GM18907 (cell line): ENCODE results near the gene GTF2H4.
"Not testable (repeated sequence)": the region's sequence is repeated elsewhere in the genome, so short reads cannot be mapped to it uniquely, and the experiment has no call there.

Experiments used
- ATAC-seq: cut with Tn5 transposase; IDR thresholded peaks from one replicate; pipeline ENCODE4 v1.9.1; 2021; ENCODE audit warnings: mild to moderate bottlenecking, moderate library complexity; ENCODE audit not compliant: unreplicated experiment

GTF2H4 gene

DNA sequence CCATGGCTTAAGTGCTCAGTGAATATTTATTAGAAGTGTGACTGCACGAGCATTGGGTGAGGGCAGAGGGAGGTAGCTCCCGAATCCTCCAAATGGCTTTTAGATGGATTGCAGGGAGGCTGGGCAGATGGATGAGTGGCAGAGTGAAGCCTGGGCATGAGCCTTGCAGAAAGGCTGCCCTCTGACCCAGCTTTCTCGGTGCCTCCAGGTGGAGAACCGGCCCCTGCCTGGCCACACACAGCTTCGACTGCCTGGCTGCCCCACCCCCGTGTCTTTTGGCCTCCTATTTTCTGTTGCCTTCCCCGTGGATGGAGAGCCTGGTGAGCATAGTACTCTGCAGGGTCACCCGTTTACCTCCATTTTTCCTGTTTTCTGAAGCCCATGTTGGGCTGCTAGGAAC, 9.5 kb downstream of the GTF2H4 start:
- ATAC-seq: no peak

DNA sequence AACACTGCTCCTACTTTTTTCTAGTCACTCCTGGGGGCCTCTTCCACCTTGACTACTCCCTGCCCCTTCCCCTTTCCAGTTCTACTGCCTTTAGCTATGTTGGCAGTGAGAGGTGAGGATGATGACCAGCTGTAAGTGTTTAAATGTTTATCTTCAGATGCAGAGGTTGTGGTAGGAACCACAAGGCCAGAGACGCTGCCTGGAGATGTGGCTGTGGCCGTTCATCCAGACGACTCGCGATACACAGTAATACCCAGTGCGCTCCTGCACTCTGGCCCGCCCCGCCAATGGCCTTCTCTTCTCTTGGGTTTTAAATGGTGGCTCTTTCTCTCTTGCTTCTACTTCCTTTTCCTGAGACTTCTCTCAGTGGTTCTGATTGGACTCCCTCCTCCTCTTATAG, 10.7 kb downstream of the GTF2H4 start:
- no peak for ATAC-seq

DNA sequence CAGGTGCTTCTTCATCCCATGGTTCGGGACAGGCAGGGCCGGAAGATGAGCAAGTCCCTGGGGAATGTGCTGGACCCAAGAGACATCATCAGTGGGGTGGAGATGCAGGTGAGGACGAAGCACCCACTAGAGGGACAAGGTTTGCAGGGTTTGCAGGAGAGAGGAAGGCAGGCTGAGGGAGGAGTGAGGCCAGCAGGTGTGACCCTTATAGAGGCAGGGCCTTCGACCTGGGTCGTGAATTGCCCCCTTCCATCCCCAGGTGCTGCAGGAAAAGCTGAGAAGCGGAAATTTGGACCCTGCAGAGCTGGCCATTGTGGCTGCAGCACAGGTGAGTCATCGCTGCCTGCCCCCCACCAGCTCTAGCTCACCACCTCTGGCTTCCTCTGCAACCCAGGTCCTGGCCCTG, 14.4 kb downstream of the GTF2H4 start:
- ATAC-seq: no peak

DNA sequence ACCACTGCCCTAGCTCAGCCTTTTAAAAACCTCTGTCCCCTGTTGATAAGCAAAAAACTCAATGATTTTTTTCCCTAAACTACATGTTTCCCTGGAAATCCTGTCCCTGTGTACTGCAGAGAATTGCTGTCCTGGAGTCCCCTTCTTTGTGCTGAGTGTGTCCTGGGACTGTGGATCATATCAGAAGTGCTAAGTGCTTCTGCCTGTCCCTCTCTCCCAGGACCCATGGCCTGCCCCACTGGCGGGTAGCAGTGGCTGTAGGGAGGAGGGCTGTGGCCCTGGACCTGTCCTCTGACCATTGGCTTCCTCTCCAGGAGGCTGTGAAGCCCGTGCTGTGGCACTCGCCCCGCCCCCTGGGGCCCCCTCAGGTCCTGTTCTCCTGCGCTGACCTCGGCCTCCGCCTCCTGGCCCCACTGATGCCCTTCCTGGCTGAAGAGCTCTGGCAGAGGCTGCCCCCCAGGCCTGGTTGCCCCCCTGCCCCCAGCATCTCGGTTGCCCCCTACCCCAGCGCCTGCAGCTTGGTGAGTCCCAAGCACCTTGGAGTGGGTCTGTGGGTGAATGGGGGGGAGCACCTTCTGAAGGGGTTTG, 16.1 kb downstream of the GTF2H4 start:
- not testable (repeated sequence) for ATAC-seq

DNA sequence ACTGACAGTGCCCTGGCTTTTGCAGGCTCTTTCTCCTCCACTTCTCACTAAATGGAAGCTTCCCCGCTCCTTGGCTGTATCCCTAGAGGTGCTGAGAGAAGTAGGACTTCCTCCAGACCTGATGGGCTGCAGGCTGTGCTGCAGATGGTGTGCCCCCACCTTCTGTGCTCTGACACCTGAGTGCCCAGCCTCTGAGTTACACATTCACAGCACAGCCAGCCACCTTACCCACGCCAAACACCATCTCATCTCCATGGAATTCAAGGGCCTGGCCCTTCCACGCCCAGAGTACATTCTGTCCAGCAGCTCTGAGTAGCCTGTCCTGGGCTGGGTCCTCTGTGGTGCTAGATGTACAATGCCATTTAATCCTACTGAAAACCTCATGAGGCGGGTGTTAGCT, 18.6 kb downstream of the GTF2H4 start:
- ATAC-seq: no peak

DNA sequence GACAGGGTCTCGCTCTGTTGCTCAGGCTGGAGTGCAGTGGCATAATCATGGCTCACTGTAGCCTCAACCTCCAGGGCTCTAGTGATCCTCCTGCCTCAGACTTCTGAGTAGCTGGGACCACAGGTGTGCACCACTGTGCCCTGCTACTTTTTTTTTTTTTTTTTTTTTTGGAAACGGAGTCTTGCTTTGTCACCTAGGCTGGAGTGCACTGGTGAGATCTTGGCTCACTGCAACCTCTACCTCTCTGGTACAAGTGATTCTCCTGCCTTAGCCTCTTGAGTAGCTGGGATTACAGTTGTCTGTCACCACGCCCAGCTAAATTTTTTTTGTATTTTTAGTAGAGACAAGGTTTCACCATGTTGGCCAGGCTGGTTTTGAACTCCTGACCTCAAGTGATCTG, 19.1 kb downstream of the GTF2H4 start:
- not testable (repeated sequence) for ATAC-seq

DNA sequence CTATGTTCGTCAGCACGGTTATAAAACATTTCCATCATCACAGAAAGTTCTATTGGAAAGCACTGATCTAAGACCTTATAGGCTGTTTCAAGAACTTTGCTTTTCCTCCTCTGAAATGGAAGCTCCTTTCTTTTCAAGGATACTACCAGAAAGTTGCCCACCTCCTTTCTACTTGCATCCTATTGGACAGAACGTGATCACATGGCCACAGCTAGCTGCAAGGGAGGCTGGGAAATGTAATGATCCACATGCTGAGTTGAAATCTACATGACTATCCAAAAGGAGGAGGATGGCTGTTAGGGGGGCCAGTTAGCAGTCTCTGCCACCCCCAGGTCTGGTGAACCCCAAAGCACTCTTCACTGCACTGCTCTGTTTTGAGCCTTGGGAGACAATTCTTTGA, 20.7 kb downstream of the GTF2H4 start:
- ATAC-seq: no peak

DNA sequence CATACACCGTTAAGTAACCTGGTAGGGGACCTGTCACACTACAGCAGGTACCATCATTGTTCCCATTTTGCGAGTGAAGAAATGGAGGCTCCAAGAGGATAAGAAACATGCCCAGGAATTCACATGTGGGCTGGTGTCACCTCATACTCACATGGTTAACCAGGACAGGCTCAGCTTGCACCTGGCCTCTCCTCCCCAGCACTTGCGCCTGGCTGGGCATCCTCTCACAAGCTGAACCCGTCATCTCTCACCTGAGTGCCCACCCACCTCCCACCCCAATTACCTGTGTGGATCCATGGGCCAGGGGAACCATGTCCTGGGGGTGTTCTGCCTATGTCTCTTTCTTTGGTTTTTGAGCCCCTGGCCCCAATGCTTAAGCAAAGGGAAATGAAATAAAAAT, 22.5 kb downstream of the GTF2H4 start:
- no peak for ATAC-seq

DNA sequence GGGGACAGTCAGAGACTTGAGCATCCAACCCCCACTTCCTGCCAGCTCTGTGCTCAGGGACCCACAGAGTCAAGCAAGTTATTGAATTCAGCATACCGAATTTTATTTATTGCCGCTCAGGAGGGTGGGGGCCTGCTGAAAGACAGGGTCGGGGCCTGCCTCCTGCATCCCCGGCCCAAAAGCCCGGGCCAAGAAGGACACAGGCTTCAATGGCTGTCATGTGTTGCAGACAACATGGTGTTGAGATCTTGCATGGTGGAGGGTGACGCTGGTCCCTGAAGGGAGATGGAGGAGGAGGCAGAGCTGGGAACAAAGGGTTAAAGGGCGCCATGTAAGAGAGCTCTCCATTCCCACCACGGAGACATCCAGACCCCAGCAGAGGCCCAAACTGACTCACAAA, 23.3 kb downstream of the GTF2H4 start:
- no peak for ATAC-seq

DNA sequence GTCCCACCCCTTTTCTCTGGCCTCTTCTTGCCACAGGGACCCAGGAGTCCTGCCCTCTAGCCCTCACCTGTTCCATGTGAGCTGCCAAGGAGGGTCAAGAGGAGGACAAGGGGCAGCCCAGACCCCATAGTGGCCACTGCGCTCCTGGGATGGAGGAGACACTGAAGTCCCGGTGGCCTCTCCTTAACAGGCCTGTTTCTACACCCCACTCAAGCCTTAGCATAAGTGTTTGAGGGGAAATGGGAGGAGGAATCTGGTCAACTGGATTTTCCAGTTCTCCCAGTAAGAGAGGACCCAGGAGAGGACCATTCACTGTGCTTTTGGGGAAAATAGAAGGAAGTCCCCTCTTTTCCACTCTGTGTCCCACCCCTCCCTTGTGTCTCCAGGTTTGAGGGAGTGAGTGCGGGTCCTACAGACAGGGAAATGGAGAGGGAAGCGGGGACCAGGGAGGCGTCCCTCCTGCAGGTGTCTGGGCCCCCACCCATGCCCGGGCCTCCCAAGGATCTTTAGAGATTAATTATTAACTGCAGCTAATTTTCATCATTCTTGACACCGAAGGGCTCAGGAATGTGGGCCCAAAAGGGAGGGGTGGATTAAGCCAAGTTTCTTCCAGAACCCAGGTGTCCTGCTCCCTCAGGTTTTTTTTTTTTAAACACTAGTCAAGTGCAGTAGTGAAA, 24.1 kb downstream of the GTF2H4 start, which contains the start of gene SFTA2:
SFTA2 (minus strand) TSS at position 202 of the 677 bp plus-strand sequence; CDS start at position 128, 74 bp downstream.
- ATAC-seq: no peak

DNA sequence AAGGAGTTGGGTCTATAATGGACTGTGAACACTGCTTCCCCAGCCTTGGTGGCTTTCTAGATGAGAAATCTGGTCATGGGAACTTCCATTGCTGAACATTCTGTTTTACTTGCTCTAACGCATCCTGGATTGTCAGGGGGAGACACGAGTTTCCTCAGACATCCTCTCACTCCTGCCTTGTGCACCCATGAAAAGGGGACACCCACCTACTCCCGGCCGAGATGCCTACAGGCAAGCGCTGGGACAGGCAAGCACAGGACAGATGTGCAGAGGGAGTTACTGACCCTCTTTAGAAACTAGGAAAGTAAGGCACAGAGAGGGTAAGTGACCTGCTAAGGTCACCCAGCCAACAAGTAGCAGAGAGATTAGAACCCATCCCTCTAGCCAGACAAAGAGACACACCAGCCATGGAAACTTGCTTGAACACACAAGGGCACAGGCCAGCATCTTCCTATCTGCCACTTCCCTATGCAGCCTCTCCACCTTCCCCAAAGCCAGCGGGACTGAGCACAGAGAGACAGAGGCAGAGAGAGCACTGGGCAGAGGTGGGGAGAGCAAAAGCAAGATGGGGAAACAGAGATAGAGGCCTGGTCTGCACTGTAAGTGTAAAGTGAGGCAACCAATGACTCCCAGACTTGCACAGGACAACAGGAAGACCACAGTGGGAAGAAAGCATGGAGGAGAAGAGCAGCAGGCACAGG, 24.8 kb downstream of the GTF2H4 start:
- no peak for ATAC-seq

DNA sequence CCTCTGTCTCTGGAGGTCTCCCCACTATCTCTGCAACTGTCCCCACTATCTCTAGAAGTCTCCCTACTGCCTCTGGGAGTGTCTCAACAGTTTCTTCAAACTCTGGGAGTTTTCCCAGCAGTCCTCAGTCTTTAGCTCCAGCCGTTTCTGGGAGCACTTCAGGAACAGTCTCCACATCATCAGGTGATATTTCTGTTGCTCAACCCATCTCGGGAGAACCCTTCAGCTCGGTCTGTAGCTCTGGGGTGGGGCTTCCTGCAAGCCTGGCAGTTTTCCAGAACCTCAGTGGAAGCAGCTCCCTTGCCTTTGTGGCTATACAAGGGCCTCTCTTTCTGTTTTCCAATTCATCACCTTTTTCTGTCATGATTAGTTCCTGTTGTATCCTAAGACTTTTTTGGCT, 27.0 kb downstream of the GTF2H4 start:
- no peak for ATAC-seq

DNA sequence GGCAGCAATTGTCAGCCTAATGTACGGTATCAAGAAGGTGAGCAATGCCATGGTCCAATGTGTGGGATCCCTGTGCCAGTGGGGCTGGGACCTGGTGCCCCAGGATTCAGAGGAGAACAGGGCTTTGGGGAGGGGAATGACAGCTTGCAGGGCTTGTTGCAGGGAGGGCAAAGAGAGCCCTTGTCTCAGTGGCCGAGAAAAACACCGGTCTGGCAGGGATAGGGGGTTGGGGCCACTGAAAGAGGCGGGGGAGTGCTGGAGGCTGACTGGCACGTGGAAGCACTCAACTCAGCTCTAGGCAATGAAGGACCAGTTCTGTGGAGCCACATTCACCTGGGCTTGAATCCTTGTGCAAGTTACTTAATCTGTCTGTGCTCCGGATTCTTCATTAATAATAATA, 29.3 kb downstream of the GTF2H4 start:
- no peak for ATAC-seq

DNA sequence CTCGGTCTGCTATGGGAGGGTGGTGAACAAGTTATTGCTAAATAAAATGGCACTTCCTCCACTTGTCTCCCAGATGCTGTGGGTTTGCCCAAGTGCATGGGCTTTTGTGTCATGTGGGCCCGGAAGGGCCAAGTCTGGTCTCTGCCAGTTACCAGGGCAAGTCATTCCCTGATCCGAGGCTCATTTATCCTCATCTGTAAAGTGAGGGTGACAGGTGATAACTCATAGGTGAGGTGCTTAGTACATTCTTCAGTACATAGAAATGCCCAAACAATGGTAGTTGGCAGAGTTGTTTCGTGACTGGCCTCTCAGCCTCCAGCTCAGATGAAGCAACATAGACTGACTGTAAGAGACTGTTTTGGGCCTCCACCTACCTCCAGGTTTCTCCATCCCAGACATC, 30.7 kb downstream of the GTF2H4 start:
- no peak for ATAC-seq

DNA sequence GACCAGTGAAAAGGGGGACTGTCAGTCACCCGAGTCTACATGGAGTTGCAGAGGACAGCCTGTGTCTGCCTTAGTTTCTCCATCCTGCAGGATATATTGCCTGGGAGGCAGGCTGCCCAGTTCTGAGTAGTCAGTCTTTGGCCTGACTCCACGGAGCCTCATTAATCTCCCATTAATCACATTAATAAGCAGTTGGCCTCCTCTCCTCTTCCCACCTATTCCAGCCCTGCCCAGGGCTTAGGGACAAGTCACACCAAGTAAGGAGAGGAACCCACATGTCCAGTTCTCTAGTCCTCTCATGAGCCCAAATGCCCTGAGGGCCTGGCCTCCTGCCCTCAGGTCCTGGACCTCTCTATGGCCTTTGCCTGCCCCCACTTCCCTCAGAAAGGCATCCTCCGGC, 31.5 kb downstream of the GTF2H4 start:
- ATAC-seq: no peak

DNA sequence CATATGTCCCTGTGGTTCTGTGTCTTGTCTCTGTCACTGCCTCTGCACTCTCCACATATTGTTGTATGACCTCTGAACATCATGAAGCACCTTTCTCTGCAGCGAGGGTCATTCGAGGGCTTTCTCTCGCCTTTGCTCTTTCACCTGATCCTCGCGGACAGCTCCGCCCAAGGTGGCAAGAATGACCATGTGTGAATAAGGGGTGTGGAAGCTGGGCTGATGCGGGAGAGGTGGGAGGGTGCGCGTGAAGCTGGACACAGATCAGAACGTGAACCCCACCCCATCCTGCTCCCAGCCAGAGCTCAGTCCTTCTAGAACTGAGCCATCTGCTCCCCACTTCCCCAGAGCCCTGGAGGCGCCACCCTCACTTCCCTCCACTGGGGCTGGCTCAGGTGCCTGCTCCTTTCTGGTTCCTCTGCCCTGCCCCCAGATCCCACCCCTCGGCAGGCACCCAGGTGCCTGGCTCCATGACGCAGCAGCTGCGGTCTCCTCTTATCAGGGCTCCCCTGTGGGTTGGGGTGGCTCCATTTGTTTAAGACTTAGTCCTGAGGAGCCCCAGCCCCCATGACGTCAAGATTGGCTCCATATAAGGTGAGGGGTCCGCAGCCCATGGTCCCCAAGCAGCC, 32.5 kb downstream of the GTF2H4 start, which contains the start of gene MUCL3:
MUCL3 (plus strand) TSS at position 613 of the 626 bp plus-strand sequence. CDS start 27 bp downstream, outside the sequence.
- ATAC-seq: no peak

DNA sequence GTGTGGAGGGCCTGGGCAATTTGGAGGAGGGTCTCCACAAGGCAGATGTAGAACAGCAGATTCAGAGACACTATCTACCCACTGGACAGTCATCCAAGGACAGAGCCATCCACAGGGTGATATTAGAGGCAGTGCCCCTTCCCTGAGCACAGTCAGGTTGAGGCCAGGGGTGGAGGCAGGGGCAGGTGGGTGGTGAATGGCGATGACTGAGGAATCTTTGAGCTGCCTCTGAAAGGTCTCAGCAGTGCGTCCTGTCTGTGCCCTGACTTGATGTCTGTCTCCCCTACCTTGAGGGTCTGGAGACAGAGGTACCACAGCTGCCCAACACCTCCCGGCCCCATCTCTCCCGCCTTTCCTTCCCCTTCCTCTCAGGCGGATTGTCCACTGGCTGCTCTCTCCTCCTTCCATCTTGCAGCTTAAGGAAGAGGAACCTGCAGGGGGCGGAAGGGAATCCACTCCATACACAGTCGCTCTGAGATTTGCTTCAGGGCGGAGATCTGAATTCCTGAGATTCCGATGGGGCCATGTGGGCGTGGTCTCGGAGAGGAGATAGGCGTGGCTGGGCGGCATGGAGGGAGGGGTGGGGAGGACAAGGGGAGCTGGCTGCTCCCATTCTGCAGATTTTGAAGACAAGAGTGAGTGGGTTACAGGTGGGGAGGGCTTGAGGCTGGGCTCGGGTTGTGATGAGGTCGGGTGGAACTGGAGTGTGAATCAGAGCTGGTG, 34.5 kb downstream of the GTF2H4 start:
- no peak for ATAC-seq

DNA sequence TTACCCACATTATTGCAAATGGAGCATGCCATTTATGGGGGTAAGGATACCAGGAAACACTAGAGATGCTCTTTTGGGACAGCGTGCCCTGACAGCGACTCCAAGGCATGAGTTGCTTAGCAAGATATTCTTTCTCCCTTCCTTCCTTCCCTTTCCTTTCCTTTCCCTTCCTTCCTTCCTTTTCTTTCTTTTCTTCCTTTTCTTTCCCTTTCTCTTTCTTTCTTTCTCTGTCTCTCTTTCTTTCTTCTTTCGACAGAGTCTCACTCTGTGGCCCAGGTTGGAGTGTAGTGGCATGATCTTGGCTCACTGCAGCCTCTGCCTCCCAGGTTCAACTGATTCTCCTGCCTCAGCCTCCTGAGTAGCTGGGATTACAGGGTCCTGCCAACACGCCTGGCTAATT, 36.0 kb downstream of the GTF2H4 start:
- no peak for ATAC-seq

DNA sequence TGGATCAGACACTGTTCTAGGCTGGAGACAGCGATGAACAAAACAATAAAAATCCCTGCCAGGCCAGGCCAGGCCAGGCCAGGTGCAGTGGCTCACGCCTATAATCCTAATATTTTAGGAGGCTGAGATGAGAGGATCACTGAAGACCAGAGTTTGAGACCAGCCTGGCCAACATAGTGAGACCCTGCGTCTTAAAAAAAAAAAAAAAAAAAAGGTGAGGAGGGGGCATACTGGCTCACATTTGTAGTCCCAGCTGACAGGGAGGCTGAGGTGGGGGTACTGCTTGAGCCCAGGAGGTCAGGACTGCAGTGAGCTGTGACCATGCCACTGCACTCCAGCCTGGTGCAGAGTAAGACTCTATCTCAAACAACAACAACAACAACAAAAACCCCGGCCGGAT, 37.3 kb downstream of the GTF2H4 start:
- no peak for ATAC-seq

DNA sequence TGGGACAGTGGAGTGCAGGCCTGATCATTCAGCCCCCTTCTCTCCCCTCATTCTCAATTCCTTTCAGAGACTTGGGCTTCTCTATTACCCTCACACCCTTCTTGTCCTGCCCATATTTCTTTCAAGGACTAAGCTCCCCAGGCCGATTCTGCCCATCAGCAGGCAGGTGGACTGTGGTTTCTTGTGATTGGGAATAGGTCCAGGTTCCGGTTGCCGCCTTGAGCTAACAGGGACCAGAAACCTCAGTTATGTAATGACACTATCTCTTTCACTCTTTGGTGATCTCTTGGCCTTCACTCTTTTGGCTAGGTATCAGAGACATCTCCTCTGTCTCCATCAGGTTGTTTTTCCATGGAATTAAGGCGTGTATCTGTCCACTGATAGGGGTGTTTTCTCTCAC, 39.2 kb downstream of the GTF2H4 start:
- no peak for ATAC-seq

DNA sequence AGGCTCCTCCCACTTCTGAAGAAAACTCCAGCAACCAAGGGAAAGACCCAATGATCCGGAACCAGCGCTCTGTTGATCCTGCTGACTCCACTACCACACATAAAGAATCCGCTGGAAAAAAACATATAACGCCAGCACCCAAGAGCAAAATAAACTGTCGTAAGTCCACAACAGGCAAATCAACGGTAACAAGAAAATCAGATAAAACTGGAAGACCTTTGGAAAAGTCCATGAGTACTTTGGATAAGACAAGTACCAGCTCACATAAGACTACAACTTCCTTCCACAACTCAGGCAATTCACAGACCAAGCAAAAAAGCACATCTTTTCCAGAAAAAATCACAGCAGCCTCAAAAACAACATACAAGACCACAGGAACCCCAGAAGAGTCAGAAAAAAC, 40.8 kb downstream of the GTF2H4 start:
- ATAC-seq: no peak
